Right lobe of liver (tissue), 6 donors: ENCODE data around the gene ALG9. TPM values are rescaled to one million over a fixed set of nuclear protein-coding genes. Genes with fewer than 3 reads are reported as not detected.

Source experiments
- ATAC-seq, 4 donors: fragments of 200-7000 bp; cut with Tn5 transposase; one replicate each; pipeline ENCODE4 v1.9.1; 2020; ENCODE audit warnings: mild to moderate bottlenecking in 4 of 4, moderate library complexity in 4 of 4
- DNase-seq, 3 donors: peaks; one replicate each; pipeline ENCODE4 v3.0.0-alpha.2; 2020
- H3K27ac ChIP-seq, 3 donors: fragments of 200-600 bp; one replicate each; pipeline ENCODE4 v1.8.0; 2022
- H3K27me3 ChIP-seq, 2 donors: fragments of 200-600 bp; one replicate each; pipeline ENCODE4 v1.8.0; 2022
- H3K36me3 ChIP-seq, 4 donors: fragments of 200-600 bp; sonication (generic) in 1 of 4; one replicate each; pipeline versions ENCODE4 v1.5.1 to v1.8.0; 2017 to 2022; ENCODE audit warnings: control low read depth in 1 of 4
- H3K4me1 ChIP-seq, 4 donors: fragments of 200-600 bp; sonication (generic) in 1 of 4; one replicate each; pipeline versions ENCODE4 v1.5.1 to v1.8.0; 2017 to 2022; ENCODE audit warnings: control low read depth in 1 of 4
- H3K4me3 ChIP-seq, 3 donors: fragments of 200-600 bp; one replicate each; pipeline ENCODE4 v1.8.0; 2022
- H3K9me3 ChIP-seq, 4 donors: fragments of 200-600 bp; sonication (generic) in 1 of 4; one replicate each; pipeline versions ENCODE4 v1.5.1 to v1.8.0; 2017 to 2022; ENCODE audit warnings: control low read depth in 1 of 4
- POLR2A ChIP-seq: fragments of 450-650 bp; IDR thresholded peaks from one replicate; pipeline ENCODE4 v1.6.1; 2017; ENCODE audit warnings: antibody characterized with exemption, mild to moderate bottlenecking
- WGBS: methylation state at CpG from one replicate; pipeline ENCODE4 v1.1.6; 2018; ENCODE audit warnings: low coverage, low lambda C conversion rate; ENCODE audit not compliant: insufficient coverage; ENCODE audit errors: missing lambda C conversion rate; 5-methylcytosine and 5-hydroxymethylcytosine counted together
- intact Hi-C, 2 donors: fragments of 100-400 bp; cut with DNase I; formaldehyde crosslinking; loops; one replicate each; pipeline versions ENCODE4 v1.11.2 to v1.14.1; 2022
- total RNA-seq, 6 experiments: library from RNA; depleted of rRNA in 2 of 6; stranded (reverse); fragments of >200 nt in 2 of 6; fragmentation: NEBNext Ultra II Directional in 3 of 6; extraction: Animal tissue kit (Norgen Biotek cat#: 25700) in 3 of 6; gene quantifications; one replicate each; pipeline versions ENCODE4 v1.1.0 to v1.2.4, GENCODE V29; 2016 to 2023
- TF ChIP-seq, protein P1 (sequence below), 4 donors: fragments of 200-600 bp in 3 of 4; fragments of 450-650 bp in 1 of 4; IDR thresholded peaks; one replicate each; pipeline versions ENCODE4 v1.5.1 to v1.8.0; 2016 to 2022; ENCODE audit warnings: antibody characterized with exemption in 4 of 4, mild to moderate bottlenecking in 2 of 4
- donor health status: DM: no; HTN: yes; CAD: no.
- donor health status: DM: no; HTN: no; CAD: no.
- donor health status: DM: no; HTN: no; CAD: no.
- donor health status: DM: no; HTN: yes; CAD: no.
- donor health status: DM: no; HTN: yes; CAD: no.

The ALG9 gene
- total RNA-seq, 6 experiments from 2014 or later: 15.0 to 20.8 (median 18.2) TPM

DNA sequence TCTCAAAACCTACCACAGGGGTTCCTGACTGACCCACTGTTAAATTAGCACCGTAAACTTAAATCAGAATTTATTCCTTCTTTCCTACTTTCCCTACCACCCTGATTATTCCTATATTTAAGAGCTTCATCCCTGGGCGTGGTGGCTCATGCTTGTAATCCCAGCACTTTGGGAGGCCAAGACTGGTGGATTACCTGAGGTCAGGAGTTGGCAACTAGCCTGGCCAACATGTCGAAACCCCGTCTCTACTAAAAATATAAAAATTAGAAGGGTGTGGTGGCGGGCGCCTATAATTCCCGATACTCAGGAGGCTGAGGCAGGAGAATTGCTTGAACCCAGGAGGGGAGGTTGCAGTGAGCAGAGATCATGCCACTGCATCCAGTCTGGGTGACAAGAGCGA is 20.3 kb downstream of the ALG9 start:
- WGBS: 47% methylated on average over 8 of the region's 8 CpGs
- peaks cover 0 to 9% (median 0%) of the 10 kb centered on the region in 4 donors for H3K4me1 ChIP-seq
- no peaks in the 10 kb centered on the region for H3K27me3 ChIP-seq
- H3K27ac ChIP-seq: peak overlapping the region in 1 of 3 donors; percentile 27
- no peak overlapping the region for H3K4me3 ChIP-seq
- H3K36me3 ChIP-seq: peaks cover 0 to 30% (median 4%) of the 10 kb centered on the region in 4 donors
- ATAC-seq (peak; percentile 27 to 58 (median 50)), DNase-seq (peak in 2 of 3 donors; percentile 28 to 51)
- no peak for TF ChIP-seq POLR2A
- TF ChIP-seq, protein P1, sequence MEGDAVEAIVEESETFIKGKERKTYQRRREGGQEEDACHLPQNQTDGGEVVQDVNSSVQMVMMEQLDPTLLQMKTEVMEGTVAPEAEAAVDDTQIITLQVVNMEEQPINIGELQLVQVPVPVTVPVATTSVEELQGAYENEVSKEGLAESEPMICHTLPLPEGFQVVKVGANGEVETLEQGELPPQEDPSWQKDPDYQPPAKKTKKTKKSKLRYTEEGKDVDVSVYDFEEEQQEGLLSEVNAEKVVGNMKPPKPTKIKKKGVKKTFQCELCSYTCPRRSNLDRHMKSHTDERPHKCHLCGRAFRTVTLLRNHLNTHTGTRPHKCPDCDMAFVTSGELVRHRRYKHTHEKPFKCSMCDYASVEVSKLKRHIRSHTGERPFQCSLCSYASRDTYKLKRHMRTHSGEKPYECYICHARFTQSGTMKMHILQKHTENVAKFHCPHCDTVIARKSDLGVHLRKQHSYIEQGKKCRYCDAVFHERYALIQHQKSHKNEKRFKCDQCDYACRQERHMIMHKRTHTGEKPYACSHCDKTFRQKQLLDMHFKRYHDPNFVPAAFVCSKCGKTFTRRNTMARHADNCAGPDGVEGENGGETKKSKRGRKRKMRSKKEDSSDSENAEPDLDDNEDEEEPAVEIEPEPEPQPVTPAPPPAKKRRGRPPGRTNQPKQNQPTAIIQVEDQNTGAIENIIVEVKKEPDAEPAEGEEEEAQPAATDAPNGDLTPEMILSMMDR (IDR thresholded peaks at IDR 0.05): no peak
- no peaks in the 10 kb centered on the region for H3K9me3 ChIP-seq
- intact Hi-C loops: no loop called here

DNA sequence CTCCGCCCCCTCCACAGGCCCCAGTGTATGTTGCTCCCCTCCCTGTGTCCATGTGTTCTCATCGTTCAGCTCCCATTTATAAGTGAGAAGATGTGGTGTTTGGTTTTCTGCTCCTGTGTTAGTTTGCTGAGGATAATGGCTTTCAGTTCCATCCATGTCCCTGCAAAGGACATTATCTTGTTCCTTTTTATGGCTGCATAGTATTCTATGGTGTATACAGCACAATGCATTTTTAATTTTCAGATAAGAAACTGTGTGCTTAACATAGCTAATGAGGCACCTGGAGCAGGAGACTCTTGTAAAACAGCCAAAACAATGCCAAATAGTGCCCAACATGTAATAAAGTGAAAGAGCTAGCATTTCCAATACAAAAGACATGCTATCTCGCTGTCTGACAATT is 21.8 kb downstream of the ALG9 start:
- DNase-seq (no peak), ATAC-seq (no peak)
- intact Hi-C loops: loop anchor here in 1 of 2 donors (10.0 kb wide), 1 partner anchor 265 kb away; no protein-coding TSS in a partner anchor
- H3K27ac ChIP-seq: no peak overlapping the region
- TF ChIP-seq POLR2A: no peak
- TF ChIP-seq, protein P1 (IDR thresholded peaks at IDR 0.05): no peak
- peaks cover 0 to 30% (median 4%) of the 10 kb centered on the region in 4 donors for H3K36me3 ChIP-seq
- WGBS: 91% methylated on average over 3 of the region's 3 CpGs
- no peaks in the 10 kb centered on the region for H3K9me3 ChIP-seq
- H3K27me3 ChIP-seq: no peaks in the 10 kb centered on the region
- no peak overlapping the region for H3K4me3 ChIP-seq
- H3K4me1 ChIP-seq: peaks cover 0 to 9% (median 0%) of the 10 kb centered on the region in 4 donors

DNA sequence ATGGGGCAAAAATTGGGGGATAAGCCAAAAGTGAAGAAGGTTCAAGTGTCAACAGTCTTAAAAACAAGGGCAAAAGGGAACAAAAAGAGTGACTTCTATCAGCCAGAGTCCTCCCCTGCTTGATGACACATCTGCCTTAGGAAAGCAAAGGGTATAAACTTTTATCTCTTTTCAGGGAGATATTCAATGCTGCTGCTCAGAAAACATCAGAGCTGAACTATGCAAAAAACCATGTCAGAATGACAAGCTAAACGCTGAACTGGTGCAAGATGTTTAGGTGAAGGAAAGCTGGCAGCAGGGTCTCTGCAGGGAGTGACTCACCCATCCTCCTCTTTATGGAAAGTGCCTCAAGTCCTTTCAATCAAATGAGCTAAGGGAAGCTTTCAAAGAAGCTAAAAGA is 24.7 kb downstream of the ALG9 start:
- Histone ChIP-seq H3K4me1 (peaks cover 0 to 11% (median 0%) of the 10 kb centered on the region in 4 donors), H3K9me3 (no peaks in the 10 kb centered on the region), H3K4me3 (no peak overlapping the region), H3K27me3 (no peaks in the 10 kb centered on the region), H3K27ac (no peak overlapping the region), H3K36me3 (peaks cover 0 to 24% (median 0%) of the 10 kb centered on the region in 4 donors)
- intact Hi-C loops: loop anchor here in 1 of 2 donors (10.0 kb wide), 1 partner anchor 262 kb away; no protein-coding TSS in a partner anchor
- WGBS: 58% methylated on average over 1 of the region's 1 CpG
- no peak for ATAC-seq
- DNase-seq: no peak
- no peak for TF ChIP-seq POLR2A
- TF ChIP-seq, protein P1 (IDR thresholded peaks at IDR 0.05): no peak

- TF ChIP-seq, protein P1 (IDR thresholded peaks at IDR 0.05): no peak
- TF ChIP-seq POLR2A: no peak
- Histone ChIP-seq H3K27ac (no peak overlapping the region), H3K27me3 (no peaks in the 10 kb centered on the region), H3K4me1 (peaks cover 0 to 12% (median 2%) of the 10 kb centered on the region in 4 donors), H3K9me3 (no peaks in the 10 kb centered on the region), H3K4me3 (no peak overlapping the region), H3K36me3 (peaks cover 0 to 24% (median 0%) of the 10 kb centered on the region in 4 donors)
- WGBS: 69% methylated on average over 2 of the region's 2 CpGs
- DNase-seq: no peak
- intact Hi-C loops: loop anchor here in 1 of 2 donors (10.0 kb wide), 1 partner anchor 261 kb away; no protein-coding TSS in a partner anchor
- no peak for ATAC-seq
Measured at GRCh38 chr11:111846063-111846462, 25.3 kb downstream of the ALG9 start.
